HG02981 (cell line): ENCODE data around the gene SCAI.
"Not testable (repeated sequence)": the region's sequence is repeated elsewhere in the genome, so short reads cannot be mapped to it uniquely, and the experiment has no call there.

Experiments
- ATAC-seq: cut with Tn5 transposase; IDR thresholded peaks from one replicate; pipeline ENCODE4 v1.9.1; 2021; ENCODE audit warnings: mild to moderate bottlenecking, moderate library complexity; ENCODE audit not compliant: unreplicated experiment

Gene SCAI

DNA sequence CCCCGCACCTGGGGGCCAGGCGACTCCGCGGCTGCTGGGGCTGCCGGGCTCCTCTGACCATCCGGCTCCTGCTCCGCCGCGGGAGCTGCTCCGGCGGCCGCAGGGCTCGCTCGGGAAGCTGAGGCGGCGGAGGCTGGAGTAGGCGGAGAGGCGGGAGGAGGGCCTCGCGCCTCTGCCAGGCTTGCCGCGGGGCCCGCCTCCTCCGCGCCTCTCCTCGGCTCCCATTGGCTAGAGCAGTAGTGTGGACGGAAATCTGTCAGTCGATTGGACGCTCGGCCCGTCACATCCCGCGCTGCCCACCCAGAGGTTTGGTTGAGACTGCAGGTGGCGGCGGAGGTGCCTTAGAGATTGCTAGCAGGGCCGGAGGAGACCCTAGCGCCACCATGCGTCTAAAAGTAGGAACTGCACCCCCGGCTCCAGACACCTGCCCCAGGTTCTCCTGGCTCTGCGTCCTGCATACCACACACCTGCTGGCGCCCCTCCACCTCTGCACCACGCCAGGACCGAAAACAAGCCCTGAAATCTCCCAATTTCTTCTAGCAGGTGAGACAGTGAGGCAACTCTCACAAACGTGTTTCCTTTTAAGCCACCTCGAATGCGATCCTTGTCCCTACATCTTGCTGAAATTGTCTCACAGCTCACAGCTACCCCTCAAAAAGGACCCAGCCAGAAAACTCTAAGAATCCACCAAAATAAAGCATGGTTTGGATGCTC lies at the start of gene SCAI:
TSS of gene SCAI (minus strand) at position 152 of the 714 bp plus-strand sequence. CDS start at position 61, 91 bp downstream.
- ATAC-seq = peak; percentile 98

DNA sequence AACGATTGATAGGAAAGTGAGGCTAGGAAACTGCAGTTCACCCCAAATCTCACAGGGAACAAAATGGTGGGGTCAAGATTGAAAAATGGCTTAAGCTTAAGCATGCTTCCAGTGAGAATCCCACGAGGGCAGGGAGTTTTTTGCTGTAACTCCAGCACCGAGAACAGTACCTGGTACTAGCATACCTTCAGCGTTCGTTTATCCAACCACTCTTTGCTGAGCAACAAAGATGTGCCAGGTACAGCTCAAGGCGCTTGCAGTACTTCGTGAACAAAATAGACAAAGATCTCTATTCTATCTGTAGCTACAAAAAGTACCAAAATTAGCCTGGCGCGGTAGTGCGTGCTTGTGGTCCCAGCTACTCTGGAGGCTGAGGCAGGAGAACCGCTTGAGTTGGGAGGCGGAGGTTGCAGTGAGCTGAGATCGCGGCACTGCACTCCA lies 47.1 kb upstream of the SCAI start:
- no peak for ATAC-seq

DNA sequence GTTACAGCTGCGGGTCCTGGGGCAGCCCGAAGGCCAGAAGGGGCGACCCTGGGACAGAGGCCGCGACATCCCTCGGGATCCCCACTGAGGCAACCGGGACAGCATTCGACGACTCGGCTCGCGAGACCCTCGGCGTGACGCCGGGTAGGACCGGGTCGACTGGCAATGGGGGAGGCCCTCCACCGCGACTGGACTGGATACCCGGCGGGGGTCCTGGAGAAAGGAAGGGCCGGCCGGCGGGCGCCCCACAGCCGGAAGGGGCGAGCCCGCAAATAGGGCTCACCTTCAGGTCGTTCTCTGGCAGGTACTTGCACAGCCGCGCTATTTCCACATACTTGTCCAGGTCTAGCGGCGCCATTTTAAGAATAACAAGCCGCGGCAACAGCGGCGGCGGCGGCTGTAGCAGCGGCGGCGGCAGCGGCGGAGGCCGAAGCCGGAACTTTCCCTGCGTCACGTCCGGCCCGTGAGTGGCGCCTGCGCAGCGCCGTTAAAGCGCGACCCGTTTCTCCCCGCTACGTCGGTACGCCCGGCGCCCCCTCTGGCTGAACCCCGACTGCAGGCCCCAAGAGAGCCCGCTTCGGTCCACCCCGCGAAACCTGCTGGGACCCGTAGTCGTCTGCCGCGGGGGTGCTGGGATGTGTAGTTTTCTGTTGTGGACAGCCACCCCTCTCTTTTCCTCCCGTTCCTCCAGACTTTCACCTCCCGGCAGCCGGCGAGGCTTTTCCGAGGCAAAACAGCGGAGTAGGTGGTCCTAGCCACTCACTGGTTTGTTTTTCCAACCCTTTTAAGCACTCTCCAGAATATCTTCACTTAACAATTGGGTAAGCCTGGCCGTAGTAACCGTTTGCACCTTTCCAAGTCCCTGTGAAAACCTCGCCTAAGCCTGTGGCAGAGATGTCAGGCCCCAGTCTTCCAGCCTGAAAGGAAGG lies 46.3 kb upstream of the SCAI start, which contains the start of gene PPP6C:
TSS of gene PPP6C (minus strand) at position 443 of the 929 bp plus-strand sequence. CDS start at position 358, 85 bp downstream.
- ATAC-seq = peak; percentile 97

DNA sequence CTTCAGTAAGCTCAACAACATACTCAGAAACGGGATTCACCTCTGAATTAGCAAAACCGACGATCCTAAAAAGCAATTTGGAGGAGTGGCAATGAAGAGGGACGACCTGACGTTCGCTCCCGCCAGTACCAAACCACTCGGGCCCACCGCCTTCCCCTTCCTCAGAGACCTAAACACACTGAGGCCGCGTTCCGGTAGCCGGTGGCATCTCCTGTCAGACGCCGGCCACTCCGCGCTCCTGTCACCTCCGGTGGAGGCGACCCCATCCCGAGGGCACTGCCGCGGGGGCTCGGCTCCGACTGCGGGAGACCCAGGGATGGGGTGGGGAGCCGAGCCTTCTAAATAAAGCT lies 45.7 kb upstream of the SCAI start:
- ATAC-seq = peak; percentile 18

DNA sequence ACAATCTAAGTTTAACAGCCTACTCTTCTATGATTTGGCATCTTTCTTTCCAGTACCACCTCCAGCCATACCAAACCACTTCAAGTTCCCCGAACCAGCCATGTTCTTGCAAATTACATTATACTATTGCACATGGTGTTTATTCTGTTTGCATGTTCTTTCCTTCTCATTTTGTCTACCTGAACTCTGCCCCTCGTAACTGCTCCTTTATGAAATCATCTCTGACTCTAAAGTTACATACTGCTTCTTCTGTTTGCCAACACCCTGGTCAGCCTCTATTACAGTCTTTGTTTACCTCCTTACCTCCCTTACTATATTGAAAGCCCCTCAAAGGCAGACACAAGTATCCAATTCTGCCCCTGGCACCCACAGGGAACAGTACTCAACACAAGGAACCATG lies 40.2 kb upstream of the SCAI start:
- no peak for ATAC-seq

DNA sequence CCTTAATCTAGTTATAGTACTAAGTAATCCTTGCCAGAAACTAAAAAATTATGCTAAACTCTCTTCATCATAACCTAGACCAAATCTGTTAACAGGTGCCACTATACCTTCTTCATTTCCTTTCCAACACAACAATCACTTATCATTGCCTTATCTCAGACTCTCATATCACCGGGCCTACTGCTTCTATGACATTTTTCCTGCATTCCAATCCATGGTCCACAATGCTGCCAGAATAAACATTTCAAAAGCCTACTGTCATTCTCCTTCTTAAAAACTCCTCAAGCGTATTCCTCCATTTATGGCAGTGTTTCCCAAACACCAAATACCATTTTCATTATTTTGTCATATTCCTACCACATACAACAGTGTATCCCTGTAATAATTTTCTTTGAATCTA lies 39.7 kb upstream of the SCAI start:
- ATAC-seq = no peak

DNA sequence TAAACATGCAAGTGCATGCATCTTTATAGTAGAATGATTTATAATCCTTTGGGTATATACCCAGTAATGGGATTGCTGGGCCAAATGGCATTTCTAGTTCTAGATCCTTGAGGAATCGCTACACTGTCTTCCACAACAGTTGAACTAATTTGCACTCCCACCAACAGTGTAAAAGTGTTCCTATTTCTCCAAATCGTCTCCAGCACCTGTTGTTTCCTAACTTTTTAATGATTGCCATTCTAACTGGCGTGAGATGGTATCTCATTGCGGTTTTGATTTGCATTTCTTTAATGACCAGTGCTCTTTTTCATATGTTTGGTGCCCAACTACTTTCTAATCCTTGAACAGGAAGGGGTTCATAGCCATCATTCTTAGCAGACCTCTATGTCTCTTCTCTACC lies 38.4 kb upstream of the SCAI start:
- ATAC-seq = not testable (repeated sequence)

DNA sequence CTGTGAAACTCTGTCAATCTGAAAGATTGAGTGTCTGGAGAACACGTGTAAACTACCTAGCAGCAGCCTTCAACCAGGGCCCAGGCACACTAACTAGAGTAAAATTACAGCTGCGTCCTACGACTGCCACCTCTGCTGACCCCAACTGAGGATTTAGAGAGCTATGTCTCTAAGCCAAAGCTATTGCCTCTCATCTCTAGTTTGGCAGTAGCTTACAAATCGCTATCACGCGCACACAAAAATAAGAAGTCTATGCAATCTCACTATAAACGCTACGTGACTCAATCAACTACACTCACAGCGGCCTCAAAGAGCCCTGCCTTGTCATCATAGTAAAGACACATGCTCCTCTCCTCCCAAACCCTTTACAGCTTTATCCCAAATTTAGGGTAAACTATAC lies 37.5 kb upstream of the SCAI start:
- ATAC-seq = no peak

DNA sequence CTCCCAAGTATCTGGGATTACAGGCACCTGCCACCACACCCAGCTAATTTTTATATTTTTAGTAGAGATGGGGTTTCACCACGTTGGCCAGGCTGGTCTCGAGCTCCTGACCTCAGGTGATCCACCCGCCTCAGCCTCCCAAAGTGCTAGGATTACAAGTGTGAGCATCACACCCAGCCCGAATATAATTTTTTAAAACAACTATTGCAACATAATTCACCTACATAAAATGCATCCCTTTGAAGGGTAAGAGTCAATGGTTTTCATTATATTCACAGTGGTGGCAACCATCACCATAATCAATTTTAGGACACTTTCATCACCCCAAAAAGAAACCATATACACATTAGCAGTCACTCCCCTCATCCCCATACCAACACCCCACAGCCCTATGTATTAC lies 36.4 kb upstream of the SCAI start:
- not testable (repeated sequence) for ATAC-seq

DNA sequence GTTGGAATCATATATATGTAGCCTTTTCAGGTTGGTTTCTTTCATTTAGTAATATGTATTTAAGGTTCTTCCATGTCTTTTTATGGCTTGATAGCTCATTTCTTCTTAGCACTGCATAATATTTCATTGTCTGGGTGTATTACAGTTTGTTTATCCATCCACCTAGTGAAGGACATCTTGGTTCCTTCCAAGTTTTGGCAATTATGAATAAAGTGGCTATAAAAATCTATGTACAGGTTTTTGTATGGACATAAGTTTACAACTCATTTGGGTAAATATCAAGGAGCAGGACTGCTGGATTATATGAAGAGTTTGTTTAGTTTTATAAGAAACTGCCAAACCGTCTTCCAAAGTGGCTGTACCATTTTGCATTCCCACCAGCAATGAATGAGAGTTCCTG lies 34.6 kb upstream of the SCAI start:
- ATAC-seq = no peak

DNA sequence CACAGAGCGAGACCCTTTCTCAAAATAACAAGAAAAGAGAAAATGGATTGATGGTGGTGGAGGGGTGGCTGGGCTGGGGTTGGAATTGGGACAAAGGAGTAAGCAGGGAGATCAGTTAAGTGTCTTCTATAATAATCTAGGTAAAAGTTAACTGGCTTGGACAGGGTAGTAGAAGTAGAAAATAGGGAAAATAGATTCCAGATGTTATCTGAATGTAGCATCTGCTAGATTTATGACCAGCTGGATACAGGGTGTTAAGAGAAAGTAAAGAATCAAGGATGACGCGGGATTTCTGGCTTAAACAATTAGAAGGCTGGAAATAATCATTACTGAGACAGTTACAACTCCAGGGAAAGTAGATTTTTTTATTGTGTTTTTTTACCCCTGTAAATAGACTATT lies 33.3 kb upstream of the SCAI start:
- no peak for ATAC-seq

DNA sequence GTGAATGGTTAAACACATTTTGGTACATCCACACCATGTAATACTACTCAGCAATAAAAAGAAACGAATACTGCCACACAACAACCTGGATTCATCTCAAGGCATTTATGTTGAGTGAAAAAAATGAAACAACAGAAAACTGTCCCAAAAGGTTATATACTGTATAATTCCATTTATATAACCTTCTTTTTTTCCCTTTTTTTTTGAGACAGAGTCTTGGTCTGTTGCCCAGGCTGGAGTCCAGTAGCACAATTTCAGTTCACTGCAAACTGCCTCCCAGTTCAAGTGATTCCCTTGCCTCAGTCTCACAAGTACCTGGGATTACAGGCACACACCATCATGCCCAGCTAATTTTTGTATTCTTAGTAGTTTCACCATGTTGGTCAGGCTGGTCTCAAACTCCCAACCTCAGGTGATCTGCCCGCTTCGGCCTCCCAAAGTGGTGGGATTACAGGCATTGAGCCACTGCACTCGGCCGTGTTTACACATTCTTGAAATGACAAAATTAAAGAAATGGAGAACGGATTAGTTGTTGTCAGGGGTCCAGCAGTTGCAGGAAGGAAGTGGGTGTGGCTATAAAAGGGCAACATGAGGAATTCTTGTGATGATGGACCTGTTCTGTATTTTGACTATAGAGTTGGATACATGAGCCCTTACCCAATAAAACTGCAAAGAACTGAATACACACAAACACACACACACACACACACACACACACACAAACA lies 28.9 kb upstream of the SCAI start:
- ATAC-seq = no peak

DNA sequence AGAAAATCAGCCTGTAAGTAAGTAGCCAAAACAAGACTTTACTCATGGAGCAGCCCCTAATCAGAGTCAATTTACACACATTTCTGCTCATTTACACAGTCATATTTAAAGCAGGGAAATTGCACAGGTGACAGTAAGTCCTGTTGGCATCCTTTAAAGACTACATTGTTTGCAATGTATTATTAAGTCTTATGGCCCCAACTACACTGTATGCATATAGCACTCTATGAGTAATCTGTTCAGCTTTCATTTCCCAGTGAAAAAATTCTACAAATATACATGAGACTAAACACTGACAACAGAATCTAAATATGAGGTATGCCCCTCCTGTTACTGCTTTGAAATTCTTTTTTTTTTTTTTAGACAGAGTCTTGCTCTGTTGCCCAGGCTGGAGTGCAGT lies 26.6 kb upstream of the SCAI start:
- no peak for ATAC-seq

DNA sequence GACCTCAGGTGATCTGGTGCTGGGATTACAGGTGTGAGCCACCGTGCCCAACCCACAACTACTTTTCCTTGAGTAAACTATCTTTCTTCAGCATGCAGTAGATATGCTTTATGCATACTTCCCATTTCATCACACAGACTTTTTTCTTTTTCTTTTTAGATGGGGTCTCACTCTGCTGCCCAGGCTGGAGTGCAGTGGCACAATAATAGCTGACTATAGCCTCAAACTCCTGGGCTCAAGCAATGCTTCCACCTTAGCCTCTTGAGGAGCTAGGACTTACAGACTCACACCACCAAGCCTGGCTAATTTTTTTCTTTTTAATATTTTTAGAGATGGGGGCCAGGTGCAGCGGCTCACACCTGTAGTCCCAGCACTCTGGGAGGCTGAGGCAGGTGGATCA lies 23.4 kb upstream of the SCAI start:
- no peak for ATAC-seq

DNA sequence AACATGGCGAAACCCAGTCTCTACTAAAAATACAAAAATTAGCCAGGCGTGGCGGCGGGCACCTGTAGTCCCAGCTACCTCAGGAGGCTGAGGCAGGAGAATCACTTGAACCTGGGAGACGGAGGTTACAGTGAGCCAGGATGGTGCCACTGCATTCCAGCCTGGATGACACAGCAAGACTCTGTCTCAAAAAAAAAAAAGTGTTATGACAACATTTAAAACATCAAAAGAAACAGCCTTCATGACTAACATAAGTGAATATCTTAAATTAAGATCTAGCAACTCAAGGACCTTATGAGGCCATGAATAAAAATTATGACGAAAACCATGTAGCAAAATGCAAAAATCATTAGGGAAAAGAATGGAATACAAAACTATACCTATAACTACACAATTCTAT lies 19.6 kb upstream of the SCAI start:
- ATAC-seq = not testable (repeated sequence)

DNA sequence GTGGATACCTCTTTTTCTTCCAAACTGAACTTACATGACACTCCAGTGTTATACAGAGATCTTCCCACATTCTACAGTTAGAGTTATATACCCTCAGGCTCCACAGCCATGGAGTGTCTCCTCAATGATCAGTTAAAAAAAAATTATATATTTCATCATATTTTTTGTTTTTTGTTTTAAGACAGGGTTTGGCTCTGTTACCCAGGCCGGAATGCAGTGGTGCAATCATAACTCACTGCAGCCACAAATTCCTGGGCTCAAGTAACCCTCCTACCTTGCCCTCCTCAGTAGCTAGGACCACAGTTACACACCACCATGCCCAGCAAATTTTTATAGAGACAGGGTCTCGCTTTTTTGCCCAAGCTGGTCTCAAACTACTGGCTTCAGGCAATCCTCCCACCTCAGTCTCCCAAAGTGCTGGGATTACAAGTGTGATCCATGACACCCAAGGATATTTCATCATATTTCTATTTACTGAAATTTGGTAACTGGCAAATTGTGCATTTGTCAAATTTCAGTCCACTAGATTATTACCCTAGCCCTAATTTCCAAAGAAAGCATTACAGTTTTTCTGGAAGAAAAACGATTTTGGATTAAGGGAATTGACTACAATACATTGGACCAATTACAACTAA lies 18.1 kb upstream of the SCAI start:
- ATAC-seq = no peak

DNA sequence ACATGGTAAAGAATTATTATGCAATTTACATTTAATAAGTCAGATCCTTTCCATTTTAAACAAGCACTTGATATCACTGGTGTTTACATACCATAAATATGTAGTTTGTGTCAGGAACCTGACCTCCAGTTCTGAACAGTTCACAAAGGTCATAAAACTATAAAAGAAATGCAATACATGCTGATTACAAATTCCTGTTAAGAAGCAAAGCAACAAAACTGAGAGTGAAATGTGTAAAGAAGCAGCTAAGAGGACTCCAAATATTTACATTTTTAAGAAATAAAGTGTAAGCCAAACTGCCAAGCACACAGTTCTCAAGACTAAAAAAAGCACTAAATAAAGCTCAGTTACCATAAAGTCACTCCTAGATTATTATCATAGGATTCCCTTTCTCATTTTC lies 17.4 kb upstream of the SCAI start:
- ATAC-seq = no peak

DNA sequence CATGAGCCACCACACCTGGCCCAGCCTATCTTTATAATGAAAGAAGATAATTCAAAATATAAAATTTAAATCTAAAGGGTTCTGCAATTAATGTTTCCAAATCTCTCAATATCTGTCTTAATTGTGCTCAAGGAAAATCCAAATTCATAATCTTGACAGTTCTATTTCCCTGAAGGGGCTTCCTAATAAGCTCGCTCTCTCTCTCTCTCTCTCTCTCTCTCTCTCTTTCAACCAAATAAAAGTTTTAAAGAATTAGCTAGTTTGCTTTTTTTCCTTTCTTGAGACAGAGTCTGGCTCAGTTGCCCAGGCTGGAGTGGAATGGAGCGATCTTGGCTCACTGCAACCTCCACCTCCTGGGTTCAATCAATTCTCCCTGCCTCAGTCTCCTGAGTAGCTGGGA lies 13.2 kb upstream of the SCAI start:
- ATAC-seq = no peak

DNA sequence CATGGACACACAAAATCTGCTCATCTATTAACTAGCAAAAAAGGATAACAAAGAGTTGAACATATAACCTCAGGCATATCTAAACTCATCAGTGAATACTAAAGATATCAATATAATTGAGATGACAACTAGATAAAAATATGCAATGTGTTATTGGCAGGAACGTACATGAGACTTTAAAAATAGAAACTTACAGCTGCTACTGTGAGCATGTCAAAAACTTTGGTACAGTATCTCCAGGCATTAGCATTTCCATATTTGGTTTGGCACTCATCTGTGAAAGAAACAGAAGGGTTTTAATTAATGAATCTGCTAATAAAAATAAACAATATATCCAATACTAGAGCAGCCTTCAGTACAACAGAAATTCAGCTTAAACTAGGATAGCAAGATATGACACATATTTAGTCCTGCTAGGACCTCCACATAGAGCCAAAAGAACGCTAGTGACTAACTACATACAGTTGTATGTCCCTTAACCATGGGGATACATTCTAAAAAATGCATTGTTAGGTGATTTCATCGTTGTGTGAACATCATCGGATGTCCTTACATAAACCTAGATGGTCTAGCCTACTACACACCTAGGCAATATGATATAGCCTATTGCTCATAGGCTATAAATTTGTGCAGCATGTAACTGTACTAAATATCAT lies 10.5 kb upstream of the SCAI start:
- ATAC-seq = no peak

DNA sequence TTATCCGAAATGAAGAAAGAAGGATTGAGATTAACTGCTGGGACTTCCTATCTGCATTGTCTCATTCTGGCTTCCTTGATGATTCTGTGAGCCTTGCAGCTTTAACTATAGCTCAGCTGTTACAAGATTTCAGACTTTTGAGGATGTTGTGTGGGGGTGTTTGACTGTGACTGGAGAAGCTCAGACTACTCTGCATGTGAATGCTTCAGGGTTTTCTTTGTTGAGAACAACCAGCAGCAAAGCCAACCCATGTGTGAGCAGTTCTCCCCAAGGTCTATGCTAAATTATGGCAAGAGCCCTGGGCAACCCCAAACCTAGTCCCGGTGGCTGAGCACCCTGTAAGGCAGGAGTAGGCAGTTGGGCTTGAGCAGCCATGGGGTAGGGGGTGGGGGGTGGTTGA lies 8.4 kb upstream of the SCAI start:
- ATAC-seq = no peak
